NCI-H526 (cell line): ENCODE data around the gene HERC2.

Experiments
- DNase-seq, 2 experiments: peaks; one replicate each; lab custom pipeline; 2025; lab: John Stamatoyannopoulos, UW

Gene HERC2

DNA sequence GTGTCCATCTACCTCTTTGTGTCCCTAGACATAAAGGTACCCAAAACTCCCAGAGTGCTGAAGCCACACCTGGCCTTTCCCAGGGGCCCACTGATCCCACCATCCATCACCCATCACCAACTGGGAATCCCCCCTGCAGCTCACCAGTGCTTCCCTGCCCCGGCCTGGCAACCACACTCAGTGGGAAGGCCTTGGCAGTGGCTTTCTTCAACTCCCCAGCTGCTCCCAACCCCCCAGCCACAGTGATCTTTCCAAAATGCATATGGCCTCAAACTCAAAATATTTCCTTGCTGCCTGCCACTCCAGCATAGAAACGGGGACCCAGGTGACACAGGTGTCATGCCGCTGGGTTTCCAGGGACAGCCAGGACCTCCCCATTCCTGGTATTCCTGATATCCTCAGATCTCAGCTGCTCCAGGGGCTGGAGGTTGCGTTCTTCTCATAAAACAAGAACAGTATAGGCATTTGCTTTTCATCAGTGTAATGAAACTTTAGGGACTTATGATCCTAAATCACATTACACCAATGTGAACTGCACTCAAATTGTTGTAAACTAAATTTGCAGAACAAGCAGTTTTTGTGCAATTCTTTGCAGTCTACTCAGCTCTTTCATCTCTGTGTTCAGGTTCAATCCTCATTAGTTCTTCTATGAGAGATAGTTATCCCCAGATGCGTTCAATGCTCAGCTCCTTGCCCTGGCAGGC lies 224.2 kb downstream of the HERC2 start:
- no peak for DNase-seq

DNA sequence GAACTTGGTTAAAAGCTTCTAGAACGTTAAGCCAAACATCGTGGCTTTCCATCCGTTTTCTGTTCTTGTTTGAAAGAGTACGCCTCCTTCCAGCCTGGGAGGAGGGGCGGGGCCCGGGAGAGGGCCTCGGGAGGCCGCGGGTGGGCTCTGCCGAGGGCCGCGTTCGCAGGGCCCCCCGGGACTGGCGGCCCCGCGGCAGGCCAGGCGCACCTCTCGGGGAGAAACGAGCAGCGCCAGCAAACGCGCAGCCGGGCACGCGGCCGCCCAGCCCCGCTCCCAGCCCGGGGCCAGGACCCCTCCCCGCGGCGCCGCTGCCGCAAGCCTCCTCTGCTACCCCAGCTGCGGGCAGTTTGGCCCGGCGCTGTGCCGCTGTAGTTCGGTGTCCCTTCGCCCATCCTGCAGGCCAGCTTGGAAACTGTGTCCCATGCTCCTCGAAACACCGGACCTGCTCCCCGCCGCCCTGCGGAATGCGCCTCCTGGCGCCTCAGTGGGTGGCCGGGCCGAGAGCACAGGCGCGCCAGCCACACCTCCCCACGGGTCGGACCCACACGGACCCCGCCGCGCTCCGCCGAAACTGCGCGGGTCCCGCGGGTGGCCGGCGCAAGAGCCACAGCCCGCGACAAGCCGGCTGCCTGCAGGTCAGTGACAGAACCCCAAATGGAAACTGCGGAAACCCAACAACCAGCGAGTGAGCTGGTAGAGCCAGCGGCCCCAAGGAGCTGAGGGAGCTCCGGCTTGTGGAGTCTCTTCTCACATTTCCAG lies 225.1 kb downstream of the HERC2 start:
- DNase-seq, result peak in 1 of 2 experiments; percentile 63

DNA sequence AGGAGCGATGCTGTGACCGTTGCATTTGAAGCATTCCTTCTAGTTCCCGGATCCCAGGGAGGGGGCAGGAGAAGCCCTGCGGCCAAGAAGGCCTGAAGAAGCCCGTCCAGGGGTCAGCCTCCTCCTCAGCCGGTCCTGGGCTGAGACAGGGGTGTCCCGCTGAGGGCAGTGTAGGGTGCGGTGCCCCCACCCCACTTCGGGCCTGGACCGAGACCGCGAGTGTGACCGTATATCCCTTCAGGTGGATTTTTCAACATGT lies 225.6 kb downstream of the HERC2 start:
- no peak for DNase-seq

DNA sequence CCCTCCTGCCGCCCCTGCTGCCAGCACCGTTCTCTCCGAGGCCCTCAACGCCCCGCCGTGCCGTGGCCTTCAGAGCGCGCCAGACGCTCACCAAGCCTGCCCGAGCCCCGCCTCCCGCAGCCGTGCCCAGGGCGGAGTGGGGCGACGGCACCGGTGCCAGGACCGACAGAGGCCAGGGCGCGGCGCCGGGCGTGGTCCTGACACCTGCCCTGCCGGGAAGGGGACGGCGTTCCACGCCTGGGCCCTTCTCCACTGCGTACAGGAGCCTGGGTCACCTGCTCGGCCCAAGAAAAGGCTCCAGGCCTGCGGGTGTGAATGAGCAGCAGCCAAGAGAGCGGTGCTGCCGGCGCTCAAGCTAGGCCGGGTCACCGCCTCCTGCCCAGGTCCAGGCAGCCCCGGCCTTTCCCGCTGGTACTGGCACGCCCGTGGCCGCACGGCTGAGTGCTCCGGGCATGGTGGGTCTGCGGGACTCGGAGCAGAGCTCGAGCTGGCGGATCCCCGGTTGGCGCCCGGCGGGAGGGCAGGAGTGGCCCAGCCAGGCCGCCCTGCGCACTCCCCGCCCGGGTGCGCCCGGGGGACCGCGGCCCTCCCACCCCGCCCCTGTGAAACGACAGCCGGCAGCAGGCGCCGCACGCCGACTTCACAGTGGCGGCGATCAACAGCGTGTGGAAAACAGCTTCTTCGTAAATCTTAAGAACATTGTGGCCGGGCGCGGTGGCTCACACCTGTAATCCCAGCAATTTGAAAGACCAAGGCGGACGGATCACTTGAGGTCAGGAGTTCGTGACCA lies 227.1 kb downstream of the HERC2 start:
- peak in 1 of 2 experiments; percentile 67 for DNase-seq

DNA sequence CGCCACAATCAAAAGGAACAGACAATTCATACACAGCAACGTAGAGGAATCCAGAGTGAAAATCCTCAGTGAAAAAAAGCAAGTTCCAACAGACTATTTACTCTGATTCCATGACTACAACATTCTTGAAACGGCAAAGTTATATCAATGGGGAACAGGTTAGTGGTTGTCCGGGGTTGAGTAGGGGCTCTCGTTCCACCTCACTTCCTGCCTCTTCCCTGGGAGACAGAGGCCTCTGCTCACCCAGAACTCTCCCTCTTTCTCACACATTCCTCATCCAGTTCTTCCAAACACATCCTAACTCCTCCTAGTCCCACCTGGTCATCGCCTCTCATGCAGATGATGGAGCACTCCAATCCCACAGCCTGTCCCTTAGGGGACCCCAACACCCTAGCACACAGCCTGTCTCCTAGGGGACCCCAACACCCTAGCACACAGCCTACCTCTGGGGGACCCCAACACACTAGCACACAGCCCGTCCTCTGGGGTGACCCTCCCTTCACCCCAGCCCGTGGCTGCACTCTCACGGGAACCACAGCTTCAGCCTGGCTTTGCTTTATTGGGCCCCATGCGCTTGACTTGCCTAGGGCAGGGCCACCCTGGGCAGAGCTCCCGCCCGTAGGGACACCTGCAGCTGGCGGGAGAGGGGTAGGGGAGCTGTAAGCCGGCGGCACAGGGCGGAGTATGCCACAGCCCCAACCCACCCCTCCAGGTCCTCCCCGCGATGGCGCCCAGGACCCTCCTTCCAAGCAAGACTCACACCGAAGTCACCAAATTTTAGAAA lies 228.0 kb downstream of the HERC2 start:
- DNase-seq, result peak in 1 of 2 experiments; percentile 43

DNA sequence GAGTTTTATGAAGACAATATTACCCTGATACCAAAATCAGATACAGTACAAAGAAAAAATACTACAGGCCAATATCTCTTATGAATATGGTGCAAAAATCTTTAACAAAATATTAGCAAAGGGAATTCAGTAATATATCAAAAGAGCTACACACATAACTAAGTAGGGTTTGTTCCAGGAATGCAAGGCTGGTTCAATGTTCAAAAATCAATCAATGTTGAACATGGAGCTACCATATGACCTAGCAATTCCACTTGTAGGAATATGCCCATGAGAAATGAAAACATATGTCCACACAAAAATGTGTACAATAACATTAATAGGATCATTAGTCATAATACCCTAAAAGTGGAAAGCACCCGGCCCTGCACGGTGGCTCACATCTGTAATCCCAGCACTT lies 230.7 kb downstream of the HERC2 start:
- no peak for DNase-seq

DNA sequence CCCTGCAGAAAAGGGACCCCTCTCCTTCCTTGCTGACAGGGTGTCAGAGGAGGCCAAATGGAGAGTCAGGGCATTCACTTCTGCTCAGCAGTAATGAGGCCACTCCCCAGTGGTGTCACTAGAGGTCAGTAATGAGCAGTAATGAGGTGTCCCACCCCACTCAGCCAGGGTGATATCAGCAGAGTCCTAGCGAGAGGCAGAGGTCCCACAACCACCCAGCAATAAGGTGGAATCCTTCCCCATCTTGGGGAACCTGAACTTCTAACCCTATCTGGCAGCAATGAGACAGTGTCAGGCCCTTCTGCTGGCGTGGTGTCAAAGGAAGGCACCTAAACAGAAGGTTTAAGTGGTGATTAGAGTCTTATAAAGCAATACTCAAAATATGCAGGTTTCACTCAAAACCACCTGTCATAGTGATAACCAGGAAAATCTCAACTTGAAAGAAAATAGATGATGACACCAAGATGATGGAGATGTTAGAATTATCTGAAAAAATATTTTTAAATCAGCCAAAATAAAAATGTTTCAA lies 235.7 kb downstream of the HERC2 start:
- peak; percentile 27 to 74 for DNase-seq

DNA sequence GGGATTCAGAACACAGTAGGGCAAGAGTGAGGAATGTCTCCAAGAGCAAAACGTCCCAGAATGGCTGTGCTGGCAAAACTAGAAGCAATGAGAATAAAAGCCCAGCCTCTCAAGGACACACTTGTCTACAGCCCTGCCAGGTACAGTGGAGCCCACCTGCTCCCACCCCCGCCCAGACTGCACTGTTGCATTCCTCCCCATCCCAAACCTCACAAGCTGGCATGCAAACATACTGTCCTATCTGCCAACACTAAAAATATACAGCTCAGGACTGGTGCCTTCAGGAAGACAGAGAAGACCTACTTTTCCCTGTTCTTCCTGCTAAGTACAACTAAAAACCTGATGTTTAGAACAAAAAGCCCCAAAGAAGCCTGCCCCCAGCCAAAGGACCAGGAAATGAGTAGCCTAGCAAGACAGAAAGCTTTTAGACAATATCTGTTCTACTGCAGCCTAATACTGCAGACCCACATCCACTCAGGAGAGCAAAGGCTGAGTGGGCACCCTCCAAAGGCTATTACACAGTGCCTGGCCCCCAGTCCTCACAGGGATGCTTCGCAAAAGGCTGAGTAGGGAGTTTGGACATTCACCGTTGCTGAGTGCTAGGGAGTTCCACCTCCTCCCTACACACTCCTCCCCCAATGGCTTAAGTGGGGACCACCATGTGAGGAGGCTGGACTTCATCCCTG lies 236.3 kb downstream of the HERC2 start:
- DNase-seq, result no peak

DNA sequence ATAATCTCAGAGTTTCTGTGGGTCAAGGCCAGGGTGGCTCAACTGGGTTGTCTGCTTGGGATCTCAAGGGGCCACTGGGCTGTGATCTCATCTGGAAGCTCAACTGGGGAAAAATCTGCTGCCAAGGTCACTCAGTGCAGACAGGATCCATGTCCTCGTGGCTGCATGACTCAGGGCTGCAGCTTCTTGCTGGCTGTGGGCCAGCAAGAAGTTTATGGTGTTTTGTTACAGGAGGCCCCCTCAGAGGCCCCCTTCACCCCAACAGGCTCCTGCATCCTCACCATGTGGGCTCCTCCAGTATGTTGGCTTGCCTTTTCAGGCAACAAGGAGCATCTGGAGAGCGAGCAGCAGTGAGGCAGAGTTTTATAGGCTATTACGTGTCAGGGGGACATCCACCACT lies 237.4 kb downstream of the HERC2 start:
- DNase-seq, result no peak

DNA sequence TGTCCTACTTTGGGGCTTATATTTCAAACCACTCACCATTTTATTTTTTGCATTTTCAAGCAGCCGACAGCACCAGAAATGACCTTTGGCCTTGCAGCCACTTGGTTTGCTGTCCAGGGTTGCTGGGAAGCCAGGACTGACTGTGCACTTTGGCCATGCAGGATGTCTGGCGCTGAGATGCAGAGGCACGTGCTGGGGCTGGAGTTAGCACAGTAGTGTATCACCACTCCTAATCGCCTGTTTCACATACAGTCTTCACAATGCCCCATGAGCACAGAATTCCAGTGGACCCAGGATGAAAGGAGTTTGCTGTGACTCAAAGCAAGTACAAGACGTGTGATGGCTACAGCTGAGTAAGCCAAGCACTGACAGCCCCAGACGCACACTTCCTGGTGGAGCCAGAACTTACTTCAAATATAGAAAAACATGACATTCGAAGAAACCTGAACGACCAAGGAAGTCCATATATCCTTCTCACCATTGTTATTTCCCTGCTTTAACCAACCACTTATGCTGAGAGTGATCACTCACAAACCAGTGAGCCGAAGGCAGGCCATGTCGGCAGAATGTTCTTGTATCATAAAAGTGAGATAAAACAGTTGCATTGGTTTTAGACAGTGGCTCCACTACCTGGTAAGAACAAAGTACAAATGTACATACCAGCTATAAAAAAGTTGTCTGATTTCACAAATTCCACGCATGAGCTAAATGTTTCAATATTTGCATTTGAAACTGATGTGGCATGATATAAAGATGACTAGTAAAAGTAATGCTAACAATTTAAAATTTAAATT lies 238.9 kb downstream of the HERC2 start:
- DNase-seq, result no peak

DNA sequence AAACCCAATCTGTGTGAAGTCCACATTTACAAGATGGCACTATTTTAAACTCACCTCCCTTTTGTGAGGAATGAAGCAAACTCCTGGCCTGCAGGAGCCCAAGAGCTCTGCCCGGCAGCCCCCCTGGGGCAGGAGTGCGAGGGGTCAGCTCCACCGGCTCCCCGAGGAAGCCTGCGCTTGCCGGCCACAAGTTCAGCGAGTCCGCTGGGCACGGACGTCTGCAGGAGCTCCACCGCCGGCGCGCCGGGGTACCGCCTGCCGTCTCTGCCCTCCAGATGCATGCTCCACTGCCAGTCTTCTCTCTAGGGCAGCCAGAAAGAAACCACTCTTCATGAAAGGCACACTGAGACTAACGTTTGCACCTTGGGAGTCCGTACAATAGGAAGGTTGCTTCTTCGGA lies 240.4 kb downstream of the HERC2 start:
- DNase-seq, result no peak

DNA sequence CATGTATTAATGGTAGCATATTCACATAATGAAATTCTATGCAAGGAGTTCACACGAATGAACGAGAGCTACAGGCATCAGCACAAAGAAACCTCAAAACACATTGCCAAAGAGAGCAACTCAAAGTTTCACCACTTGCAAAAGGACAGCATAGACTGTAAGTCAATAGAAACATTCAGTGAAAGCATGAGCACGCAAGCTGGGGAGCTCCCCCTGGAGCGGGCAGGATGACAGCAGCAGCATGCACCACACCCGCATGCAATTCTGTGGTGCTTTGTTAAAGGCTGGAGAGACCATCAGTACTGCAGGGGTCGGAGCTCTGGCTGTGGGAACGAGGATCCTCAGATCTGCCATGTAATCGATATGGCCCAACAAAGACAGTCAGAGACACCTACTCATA lies 241.6 kb downstream of the HERC2 start:
- no peak for DNase-seq

DNA sequence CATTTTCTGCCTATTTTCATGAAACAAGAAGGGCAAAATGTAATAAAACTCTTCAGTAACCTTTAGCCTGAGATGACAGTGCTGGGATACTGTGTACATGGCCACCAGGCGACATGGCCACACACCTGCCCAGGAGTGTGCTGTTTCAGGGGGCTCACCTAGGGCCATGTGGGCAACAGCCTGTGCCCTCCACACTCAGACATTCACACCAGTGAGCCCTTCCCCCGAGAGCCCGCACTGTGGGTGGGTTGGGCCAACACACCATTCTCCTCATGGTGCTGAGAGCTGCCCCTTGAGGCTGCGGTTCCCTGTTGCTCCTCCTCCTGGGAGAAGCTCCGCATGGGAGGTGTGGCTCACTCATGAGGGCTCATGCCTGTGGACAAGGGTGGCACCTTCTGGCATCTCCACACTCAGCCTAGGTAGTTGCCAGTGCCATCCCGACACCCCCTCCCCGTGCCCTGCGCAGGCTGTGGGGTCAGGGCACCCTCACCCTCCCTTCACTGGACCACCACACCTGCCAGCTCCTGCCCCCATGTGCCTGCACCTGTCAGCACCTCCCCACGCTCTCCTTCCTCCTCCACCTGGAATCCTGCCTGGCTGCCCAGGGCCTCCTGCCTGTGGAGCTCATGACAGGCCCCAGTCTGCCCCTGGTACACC lies 242.5 kb downstream of the HERC2 start:
- no peak for DNase-seq

DNA sequence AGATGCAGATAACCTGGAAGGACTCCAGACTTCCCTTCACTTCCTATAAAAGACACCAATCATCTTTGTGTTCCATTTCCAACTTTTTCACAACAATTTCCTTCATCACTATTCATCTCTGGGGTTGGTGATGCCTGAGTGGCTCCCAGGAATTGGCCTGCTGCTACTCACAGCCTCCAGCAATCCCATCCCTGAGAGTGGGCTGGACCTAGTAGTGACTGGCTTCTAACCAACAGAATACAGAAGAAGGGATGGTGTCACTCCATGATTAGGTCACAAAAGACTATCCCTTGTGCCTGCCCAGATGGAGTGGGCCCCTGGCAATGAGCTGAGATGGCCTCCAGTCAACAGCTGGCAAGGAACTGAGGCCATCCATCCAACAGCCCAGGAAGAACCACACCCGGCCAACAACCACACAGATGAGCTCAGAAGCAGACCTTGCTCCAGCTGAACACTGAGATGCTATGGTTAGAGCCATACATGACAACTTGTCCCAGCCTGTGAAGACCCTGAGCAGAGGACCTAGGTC lies 243.7 kb downstream of the HERC2 start:
- no peak for DNase-seq

DNA sequence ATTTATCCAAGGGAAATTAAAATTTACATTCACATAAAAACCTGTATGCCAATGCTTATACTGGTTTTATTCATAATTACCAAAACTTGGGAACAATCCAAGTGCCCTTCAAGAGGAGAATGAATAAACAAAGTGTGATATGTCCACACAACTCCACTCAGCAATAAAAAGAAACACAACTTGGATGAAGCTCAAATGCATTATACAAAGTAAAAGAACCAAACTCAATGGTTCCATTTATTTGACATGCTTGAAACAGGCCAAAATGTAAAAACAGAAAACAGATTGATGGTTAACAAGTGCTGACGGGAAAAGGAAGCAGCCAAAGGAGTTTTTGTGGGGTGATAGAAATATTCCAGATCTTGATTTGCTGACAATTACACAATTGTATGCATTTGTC lies 246.4 kb downstream of the HERC2 start:
- DNase-seq, result no peak

DNA sequence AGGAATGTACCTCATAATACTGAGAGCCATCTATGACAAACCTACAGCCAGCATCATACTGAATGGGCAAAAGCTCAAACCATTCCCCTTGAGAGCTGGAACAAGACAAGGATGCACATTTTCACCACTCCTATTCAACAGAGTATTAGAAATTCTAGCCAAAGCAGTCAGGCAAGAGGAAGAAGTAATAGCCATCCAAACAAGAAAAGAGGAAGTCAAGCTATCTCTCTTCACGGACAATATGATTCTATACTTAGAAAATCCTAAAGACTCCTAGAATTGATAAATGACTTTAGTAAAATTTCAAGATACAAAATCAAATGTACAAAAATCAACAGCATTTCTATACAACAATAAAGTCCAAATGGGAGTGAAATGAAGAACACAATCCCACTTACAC lies 253.0 kb downstream of the HERC2 start:
- DNase-seq, result no peak

DNA sequence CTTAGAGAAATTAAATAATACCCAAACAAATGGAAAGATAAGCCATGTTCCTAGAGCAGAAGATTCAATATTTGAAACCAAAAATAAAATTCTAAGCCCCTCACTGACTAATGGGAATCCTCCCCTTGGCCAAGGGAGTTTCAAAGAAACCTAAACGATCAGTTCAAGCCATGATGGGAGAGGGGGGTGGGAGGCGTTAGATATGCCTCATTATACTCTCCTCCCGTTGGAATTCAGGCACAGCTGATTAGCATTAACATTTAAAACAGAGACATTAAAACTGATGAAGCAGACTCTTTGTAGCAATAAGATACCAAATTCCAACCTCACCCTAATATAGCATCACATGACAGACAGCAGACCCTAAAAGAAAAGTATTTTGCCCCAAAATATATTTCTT lies 255.7 kb downstream of the HERC2 start:
- DNase-seq, result no peak
